ENCODE measurements around the gene SLC36A3. TPM values are rescaled to one million over a fixed set of nuclear protein-coding genes. Genes with fewer than 3 reads are reported as not detected.
"Not testable (repeated sequence)": the region's sequence is repeated elsewhere in the genome, so short reads cannot be mapped to it uniquely, and the experiment has no call there.

SLC36A3 gene
- total RNA-seq, 1 donor from 2014 or later = not detected

- no peak for DNase-seq (ENCODE audit: low read depth)
- TF ChIP-seq CTCF (IDR thresholded peaks at IDR 0.05; ENCODE audit: insufficient read depth, low read length, poor library complexity, severe bottlenecking) = peak; percentile 93
Observed at GRCh38 chr5:151315998-151316597, 12.5 kb upstream of the SLC36A3 start.

GRCh38 chr5:151313357-151313756 is 9.8 kb upstream of the SLC36A3 start:
- no peak for TF ChIP-seq CTCF (IDR thresholded peaks at IDR 0.05; ENCODE audit: insufficient read depth, low read length, poor library complexity, severe bottlenecking)
- no peak overlapping the region for H3K4me3 ChIP-seq (ENCODE audit: low read depth, low read length)
- no peak for DNase-seq (ENCODE audit: low read depth)
- no peaks in the 10 kb centered on the region for H3K36me3 ChIP-seq (ENCODE audit: control insufficient read depth, insufficient read depth, low read length)
- no peaks in the 10 kb centered on the region for H3K27me3 ChIP-seq (ENCODE audit: control insufficient read depth, insufficient read depth, low read length)

More at GRCh38 chr5:151315998-151316597, 12.5 kb upstream of the SLC36A3 start:
- H3K4me3 ChIP-seq (ENCODE audit: low read depth, low read length) = no peak overlapping the region
- no peaks in the 10 kb centered on the region for H3K36me3 ChIP-seq (ENCODE audit: control insufficient read depth, insufficient read depth, low read length)
- H3K27me3 ChIP-seq (ENCODE audit: control insufficient read depth, insufficient read depth, low read length) = no peaks in the 10 kb centered on the region

- no peaks in the 10 kb centered on the region for H3K27me3 ChIP-seq (ENCODE audit: control insufficient read depth, insufficient read depth, low read length)
- H3K4me3 ChIP-seq (ENCODE audit: low read depth, low read length) = no peak overlapping the region
- DNase-seq (ENCODE audit: low read depth) = no peak
- no peak for TF ChIP-seq CTCF (IDR thresholded peaks at IDR 0.05; ENCODE audit: insufficient read depth, low read length, poor library complexity, severe bottlenecking)
- H3K36me3 ChIP-seq (ENCODE audit: control insufficient read depth, insufficient read depth, low read length) = no peaks in the 10 kb centered on the region
Observed at GRCh38 chr5:151312756-151313324, 9.3 kb upstream of the SLC36A3 start.

GRCh38 chr5:151310932-151311331 is 7.4 kb upstream of the SLC36A3 start:
- Histone ChIP-seq H3K36me3 (ENCODE audit: control insufficient read depth, insufficient read depth, low read length) (no peaks in the 10 kb centered on the region), H3K4me3 (ENCODE audit: low read depth, low read length) (no peak overlapping the region), H3K27me3 (ENCODE audit: control insufficient read depth, insufficient read depth, low read length) (no peaks in the 10 kb centered on the region)
- DNase-seq (ENCODE audit: low read depth) = no peak
- no peak for TF ChIP-seq CTCF (IDR thresholded peaks at IDR 0.05; ENCODE audit: insufficient read depth, low read length, poor library complexity, severe bottlenecking)

GRCh38 chr5:151309821-151310220 is 6.3 kb upstream of the SLC36A3 start:
- H3K4me3 ChIP-seq (ENCODE audit: low read depth, low read length); DNase-seq (ENCODE audit: low read depth); H3K36me3 ChIP-seq (ENCODE audit: control insufficient read depth, insufficient read depth, low read length); H3K27me3 ChIP-seq (ENCODE audit: control insufficient read depth, insufficient read depth, low read length): not testable (repeated sequence)

GRCh38 chr5:151309266-151309665 is 5.7 kb upstream of the SLC36A3 start:
- not testable (repeated sequence) for DNase-seq (ENCODE audit: low read depth); H3K4me3 ChIP-seq (ENCODE audit: low read depth, low read length); H3K36me3 ChIP-seq (ENCODE audit: control insufficient read depth, insufficient read depth, low read length); H3K27me3 ChIP-seq (ENCODE audit: control insufficient read depth, insufficient read depth, low read length)

Measured in kidney epithelial cell (primary cell).